ENCODE data around the gene SPATA13.

SPATA13 gene

DNA sequence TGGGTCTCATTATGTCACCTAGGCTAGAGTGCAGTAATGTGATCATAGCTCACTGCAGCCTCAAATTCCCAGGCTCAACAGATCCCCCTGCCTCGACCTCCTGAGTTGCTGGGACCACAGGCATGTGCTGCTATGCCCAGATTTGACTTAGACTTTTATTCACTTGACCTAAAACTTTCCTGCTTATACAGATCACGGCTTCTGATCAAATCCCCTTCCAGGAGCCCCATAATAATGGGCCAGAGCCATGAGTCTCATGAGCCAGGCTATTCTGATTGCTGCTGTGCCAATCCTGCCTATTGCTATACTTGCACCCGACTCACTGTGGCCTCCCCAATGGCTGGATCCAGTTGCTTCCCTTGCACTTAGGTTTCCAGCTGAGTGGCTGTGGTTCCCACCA is 190.9 kb downstream of the SPATA13 start:
- no peak for DNase-seq (ENCODE audit: low read depth)
- no peak overlapping the region for H3K4me3 ChIP-seq (ENCODE audit: low read depth, low read length)
- TF ChIP-seq, protein P1, sequence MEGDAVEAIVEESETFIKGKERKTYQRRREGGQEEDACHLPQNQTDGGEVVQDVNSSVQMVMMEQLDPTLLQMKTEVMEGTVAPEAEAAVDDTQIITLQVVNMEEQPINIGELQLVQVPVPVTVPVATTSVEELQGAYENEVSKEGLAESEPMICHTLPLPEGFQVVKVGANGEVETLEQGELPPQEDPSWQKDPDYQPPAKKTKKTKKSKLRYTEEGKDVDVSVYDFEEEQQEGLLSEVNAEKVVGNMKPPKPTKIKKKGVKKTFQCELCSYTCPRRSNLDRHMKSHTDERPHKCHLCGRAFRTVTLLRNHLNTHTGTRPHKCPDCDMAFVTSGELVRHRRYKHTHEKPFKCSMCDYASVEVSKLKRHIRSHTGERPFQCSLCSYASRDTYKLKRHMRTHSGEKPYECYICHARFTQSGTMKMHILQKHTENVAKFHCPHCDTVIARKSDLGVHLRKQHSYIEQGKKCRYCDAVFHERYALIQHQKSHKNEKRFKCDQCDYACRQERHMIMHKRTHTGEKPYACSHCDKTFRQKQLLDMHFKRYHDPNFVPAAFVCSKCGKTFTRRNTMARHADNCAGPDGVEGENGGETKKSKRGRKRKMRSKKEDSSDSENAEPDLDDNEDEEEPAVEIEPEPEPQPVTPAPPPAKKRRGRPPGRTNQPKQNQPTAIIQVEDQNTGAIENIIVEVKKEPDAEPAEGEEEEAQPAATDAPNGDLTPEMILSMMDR (IDR thresholded peaks at IDR 0.05; ENCODE audit: low read depth, low read length, missing control alignments), result no peak

DNA sequence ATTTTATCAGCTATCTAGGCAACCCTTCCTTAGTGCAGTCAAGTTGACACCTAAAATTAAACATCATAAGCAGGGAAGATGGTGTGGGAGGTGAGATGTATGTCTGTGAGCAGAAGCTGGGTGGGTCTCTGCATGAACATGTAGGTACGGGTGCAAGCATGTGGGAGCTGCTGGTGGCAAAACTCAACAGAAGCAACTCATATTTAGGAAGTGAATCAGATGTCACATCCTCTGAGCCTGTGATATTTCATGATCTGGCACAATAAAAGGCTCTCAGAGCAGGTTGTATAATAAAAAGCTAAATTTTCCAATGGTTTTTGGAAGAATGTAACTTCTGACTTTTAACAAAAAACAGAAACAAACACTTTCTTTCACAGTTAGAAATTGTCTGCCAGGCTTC is 193.2 kb downstream of the SPATA13 start:
- H3K4me3 ChIP-seq (ENCODE audit: low read depth, low read length), result no peak overlapping the region
- TF ChIP-seq, protein P1 (IDR thresholded peaks at IDR 0.05; ENCODE audit: low read depth, low read length, missing control alignments), result no peak
- no peak for DNase-seq (ENCODE audit: low read depth)

DNA sequence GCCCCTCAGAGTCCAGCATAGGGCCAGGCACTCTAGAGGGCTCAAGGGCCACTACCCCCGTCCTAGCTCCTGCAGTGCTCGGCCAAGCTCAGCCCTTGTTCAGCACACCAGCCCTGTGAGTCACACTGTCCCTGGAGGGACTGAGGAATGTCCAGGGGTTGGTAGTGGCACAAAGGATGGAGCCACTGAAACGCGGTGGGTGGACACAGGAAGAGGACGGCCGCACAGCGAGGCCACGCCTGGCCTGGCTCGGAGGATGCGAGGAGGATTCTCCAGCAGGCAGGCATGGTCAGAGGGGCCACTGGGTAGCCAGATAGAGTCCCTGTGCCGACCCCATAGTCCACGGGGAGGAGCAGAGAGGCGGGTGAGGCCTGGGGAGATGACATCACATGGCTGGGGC is 194.6 kb downstream of the SPATA13 start:
- TF ChIP-seq, protein P1 (IDR thresholded peaks at IDR 0.05; ENCODE audit: low read depth, low read length, missing control alignments), result no peak
- H3K4me3 ChIP-seq (ENCODE audit: low read depth, low read length), result no peak overlapping the region
- DNase-seq (ENCODE audit: low read depth), result no peak

DNA sequence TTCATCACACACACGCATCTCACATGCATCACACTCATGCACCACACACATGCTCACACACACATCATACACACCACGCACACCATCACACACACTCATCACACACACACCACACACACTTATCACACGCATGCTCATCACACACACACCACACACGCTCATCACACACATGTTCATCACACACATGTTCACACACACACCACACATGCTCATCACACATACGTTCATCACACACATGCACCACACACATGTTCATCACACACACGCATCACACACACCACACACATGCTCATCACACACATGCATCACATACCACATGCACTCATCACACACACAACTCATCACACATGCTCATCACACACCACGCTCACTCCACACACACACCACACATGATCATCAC is 195.8 kb downstream of the SPATA13 start:
- DNase-seq (ENCODE audit: low read depth), result no peak
- TF ChIP-seq, protein P1 (IDR thresholded peaks at IDR 0.05; ENCODE audit: low read depth, low read length, missing control alignments), result no peak
- no peak overlapping the region for H3K4me3 ChIP-seq (ENCODE audit: low read depth, low read length)
